ENCODE results near the gene FGR. TPM values are rescaled to one million over a fixed set of nuclear protein-coding genes. Genes with fewer than 3 reads are reported as not detected.

The FGR gene
- total RNA-seq, 1 experiment from 2014 or later, result not detected

- H4K20me1 ChIP-seq (ENCODE audit: insufficient read depth), result no peaks in the 10 kb centered on the region
- ChIA-PET RAD21 (ENCODE audit: low non-redundant PET in 1 of 2, low total read pairs in 2 of 2, uncharacterized antibody in 2 of 2, unreplicated experiment in 2 of 2) (interaction anchor here in 1 of 2 experiments (0.7 kb wide), 1 partner anchor 22 kb away, joined by 4 read pairs; no protein-coding TSS in a partner anchor), CTCF (interaction anchor here (1.0 kb wide), 1 partner anchor 29 kb away, joined by 6 read pairs; no protein-coding TSS in a partner anchor)
Measured at GRCh38 chr1:27650171-27650538, 15.2 kb upstream of the FGR start.

More at GRCh38 chr1:27650171-27650538, 15.2 kb upstream of the FGR start:
- ATAC-seq (no peak), DNase-seq (ENCODE audit: low read depth, low spot score) (no peak)
- H3K9ac ChIP-seq (ENCODE audit: low read length), result peak overlapping the region; percentile 47
- no TSS peak for BruUV-seq (replicated peaks)
- no peak overlapping the region for H3K4me3 ChIP-seq (replicated peaks in 1 of 2; ENCODE audit: low read depth in 1 of 2, low read length in 2 of 2)
- H3K9me2 ChIP-seq (ENCODE audit: insufficient read depth), result no peaks in the 10 kb centered on the region
- H3K27me3 ChIP-seq (ENCODE audit: insufficient read depth, low read length), result no peaks in the 10 kb centered on the region
- peaks cover 16 to 38% of the 10 kb centered on the region in 2 experiments for H3K4me1 ChIP-seq (ENCODE audit: control insufficient read depth in 1 of 2, insufficient read depth in 2 of 2, low read length in 2 of 2)
- no peaks in the 10 kb centered on the region for H3K79me2 ChIP-seq (ENCODE audit: insufficient read depth, low read length)
- no peaks in the 10 kb centered on the region for H3K36me3 ChIP-seq (ENCODE audit: control insufficient read depth in 1 of 2, insufficient read depth in 2 of 2, low read length in 2 of 2)
- POLR2A ChIA-PET, result no interaction called here
- no peak for TF ChIP-seq EZH2 (IDR thresholded peaks at IDR 0.05)
- TF ChIP-seq ZFX (IDR thresholded peaks at IDR 0.05), result no peak
- TF ChIP-seq SRF (IDR thresholded peaks at IDR 0.05; ENCODE audit: low read depth), result no peak
- no peak for TF ChIP-seq SP1 (IDR thresholded peaks at IDR 0.05; ENCODE audit: low read depth)
- no peak for TF ChIP-seq EGR1 (IDR thresholded peaks at IDR 0.05; ENCODE audit: low read depth)
- TF ChIP-seq, protein P1, sequence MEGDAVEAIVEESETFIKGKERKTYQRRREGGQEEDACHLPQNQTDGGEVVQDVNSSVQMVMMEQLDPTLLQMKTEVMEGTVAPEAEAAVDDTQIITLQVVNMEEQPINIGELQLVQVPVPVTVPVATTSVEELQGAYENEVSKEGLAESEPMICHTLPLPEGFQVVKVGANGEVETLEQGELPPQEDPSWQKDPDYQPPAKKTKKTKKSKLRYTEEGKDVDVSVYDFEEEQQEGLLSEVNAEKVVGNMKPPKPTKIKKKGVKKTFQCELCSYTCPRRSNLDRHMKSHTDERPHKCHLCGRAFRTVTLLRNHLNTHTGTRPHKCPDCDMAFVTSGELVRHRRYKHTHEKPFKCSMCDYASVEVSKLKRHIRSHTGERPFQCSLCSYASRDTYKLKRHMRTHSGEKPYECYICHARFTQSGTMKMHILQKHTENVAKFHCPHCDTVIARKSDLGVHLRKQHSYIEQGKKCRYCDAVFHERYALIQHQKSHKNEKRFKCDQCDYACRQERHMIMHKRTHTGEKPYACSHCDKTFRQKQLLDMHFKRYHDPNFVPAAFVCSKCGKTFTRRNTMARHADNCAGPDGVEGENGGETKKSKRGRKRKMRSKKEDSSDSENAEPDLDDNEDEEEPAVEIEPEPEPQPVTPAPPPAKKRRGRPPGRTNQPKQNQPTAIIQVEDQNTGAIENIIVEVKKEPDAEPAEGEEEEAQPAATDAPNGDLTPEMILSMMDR (IDR thresholded peaks at IDR 0.05 in 2 of 3, conservative IDR thresholded peaks at IDR 0.05 in 1 of 3; ENCODE audit: borderline replicate concordance in 1 of 3, insufficient read depth in 1 of 3, low read depth in 2 of 3, low read length in 2 of 3), result no peak
- TF ChIP-seq ATF3 (IDR thresholded peaks at IDR 0.05), result no peak
- TF ChIP-seq FOSL1 (IDR thresholded peaks at IDR 0.05; ENCODE audit: low read depth), result no peak
- TF ChIP-seq, protein P2, sequence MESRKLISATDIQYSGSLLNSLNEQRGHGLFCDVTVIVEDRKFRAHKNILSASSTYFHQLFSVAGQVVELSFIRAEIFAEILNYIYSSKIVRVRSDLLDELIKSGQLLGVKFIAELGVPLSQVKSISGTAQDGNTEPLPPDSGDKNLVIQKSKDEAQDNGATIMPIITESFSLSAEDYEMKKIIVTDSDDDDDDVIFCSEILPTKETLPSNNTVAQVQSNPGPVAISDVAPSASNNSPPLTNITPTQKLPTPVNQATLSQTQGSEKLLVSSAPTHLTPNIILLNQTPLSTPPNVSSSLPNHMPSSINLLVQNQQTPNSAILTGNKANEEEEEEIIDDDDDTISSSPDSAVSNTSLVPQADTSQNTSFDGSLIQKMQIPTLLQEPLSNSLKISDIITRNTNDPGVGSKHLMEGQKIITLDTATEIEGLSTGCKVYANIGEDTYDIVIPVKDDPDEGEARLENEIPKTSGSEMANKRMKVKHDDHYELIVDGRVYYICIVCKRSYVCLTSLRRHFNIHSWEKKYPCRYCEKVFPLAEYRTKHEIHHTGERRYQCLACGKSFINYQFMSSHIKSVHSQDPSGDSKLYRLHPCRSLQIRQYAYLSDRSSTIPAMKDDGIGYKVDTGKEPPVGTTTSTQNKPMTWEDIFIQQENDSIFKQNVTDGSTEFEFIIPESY (IDR thresholded peaks at IDR 0.05; ENCODE audit: extremely low read depth, insufficient replicate concordance, low read length), result no peak
- TF ChIP-seq TCF7L2 (IDR thresholded peaks at IDR 0.05; ENCODE audit: borderline replicate concordance, extremely low read depth, insufficient read depth, insufficient read length), result no peak
- no peak for TF ChIP-seq JUND (IDR thresholded peaks at IDR 0.05)
- TF ChIP-seq ELF1 (IDR thresholded peaks at IDR 0.05; ENCODE audit: borderline replicate concordance, low read depth), result no peak
- TF ChIP-seq CBX3 (IDR thresholded peaks at IDR 0.05; ENCODE audit: low read depth), result no peak
- peak overlapping the region; percentile 61 for H3K27ac ChIP-seq (ENCODE audit: low read depth, low read length)
- H2AFZ ChIP-seq (ENCODE audit: low read depth, low read length, poor library complexity, severe bottlenecking), result peak overlapping the region; percentile 90
- H3K9me3 ChIP-seq (ENCODE audit: control insufficient read depth in 1 of 2, insufficient read depth in 1 of 2, low read depth in 1 of 2, low read length in 2 of 2), result no peaks in the 10 kb centered on the region
- H3K4me2 ChIP-seq (ENCODE audit: low read length), result peak overlapping the region; percentile 64
- intact Hi-C loops (cut with micrococcal nuclease), result no loop called here
